NCI-H1694 (cell line): ENCODE measurements around the gene NAV2.

Experiments
- DNase-seq: peaks from one replicate; lab custom pipeline; 2025; lab: John Stamatoyannopoulos, UW

NAV2 gene

GRCh38 chr11:19774817-19775580 lies 62.4 kb downstream of the NAV2 start:
- no peak for DNase-seq

GRCh38 chr11:19775622-19776021 lies 63.0 kb downstream of the NAV2 start:
- DNase-seq: no peak

DNA sequence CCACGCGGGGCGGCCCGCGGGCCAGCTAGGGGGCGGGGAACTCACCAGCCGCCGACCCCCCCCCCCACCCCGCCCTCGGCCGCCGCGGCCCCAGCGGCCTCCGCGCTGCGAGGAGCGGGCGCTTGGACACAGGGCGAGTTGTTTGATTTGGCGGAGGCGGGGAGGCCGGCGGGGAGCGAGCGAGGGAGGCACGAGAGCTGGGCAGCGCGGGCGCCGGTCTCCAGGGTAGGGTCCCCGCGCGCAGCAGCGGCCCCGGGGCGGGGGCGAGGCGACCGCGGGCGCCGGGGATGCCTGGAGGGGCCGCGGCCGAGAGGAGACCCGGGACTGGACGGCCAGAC lies 64.4 kb downstream of the NAV2 start:
- DNase-seq: no peak

DNA sequence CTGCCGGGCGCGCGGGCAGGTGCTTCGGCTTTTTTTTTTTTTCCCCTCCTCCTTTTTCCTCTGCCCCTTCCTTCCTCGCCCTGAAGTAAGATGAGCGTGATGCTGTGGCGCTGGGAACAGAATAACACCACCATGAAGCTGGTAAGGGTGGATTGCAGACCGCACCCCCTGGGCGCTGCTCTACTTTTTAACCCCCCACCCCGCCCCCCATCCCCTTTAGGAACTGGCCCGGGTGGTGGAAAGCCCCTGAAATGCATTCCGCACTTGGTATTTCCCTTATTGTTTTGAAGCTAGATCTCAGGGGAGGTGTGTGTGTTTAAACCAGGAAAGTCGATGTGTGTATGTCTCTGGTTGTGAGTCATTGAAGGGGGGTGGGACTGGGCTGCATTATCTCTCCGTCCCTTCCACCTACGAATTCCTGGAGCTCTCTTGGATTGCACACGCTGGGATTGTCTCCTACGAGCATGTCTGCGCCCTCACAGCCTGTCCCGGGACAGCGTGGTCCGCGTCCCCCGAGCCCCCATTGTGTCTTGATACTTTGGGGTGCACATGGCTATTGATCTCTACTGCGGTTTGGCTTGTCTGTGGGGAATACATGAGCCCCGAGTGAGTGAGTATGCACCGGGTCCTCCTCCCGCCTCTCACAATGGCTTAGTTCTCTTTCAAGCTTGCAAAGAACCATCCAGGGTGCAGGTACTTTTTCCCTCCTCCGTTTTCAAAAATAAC lies 64.9 kb downstream of the NAV2 start:
- no peak for DNase-seq

DNA sequence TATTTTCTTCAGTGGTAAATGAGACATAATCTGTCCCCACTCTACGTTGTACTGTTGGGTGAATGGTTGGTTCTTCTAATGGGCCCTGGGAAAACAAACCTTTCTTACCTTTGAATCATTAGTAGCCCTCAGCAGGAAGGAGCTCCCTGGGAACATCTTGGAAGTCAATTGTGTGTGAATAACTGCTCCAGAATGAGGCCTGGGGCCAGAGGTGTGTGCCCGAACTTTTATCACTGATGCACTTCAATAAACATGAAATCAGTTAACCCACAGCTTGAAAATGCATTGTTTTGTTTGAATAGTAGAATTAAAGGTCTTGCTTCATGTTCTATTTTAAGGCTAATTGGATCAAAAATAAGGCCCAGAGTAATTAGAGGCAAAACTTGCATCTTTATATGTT lies 67.1 kb downstream of the NAV2 start:
- no peak for DNase-seq

DNA sequence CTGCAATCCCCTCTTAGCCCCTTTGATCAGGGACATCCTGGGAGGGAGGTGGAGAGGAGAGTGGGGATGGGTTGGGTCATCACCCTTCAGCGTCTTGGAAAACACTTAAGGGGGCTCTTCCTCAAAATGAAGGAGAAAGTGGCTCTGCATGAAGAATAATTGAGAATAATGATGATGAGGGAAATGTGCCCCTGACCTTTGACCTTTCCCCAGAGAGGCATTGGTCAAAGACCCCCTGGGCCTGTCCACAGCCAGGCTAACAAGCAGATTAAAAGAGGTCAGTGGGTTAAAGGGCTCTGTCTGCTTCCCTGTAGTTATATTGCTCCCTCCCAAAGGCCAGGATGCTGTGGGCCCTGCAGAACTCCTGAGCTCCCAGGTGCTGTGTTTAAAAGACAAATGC lies 68.7 kb downstream of the NAV2 start:
- DNase-seq: no peak

- no peak for DNase-seq
Observed at GRCh38 chr11:19785265-19785664, 72.6 kb downstream of the NAV2 start.

GRCh38 chr11:19786644-19787043 lies 74.0 kb downstream of the NAV2 start:
- DNase-seq: no peak

GRCh38 chr11:19788435-19788834 lies 75.8 kb downstream of the NAV2 start:
- no peak for DNase-seq

GRCh38 chr11:19789245-19789644 lies 76.6 kb downstream of the NAV2 start:
- no peak for DNase-seq

GRCh38 chr11:19789835-19790710 lies 77.4 kb downstream of the NAV2 start:
- DNase-seq: no peak

DNA sequence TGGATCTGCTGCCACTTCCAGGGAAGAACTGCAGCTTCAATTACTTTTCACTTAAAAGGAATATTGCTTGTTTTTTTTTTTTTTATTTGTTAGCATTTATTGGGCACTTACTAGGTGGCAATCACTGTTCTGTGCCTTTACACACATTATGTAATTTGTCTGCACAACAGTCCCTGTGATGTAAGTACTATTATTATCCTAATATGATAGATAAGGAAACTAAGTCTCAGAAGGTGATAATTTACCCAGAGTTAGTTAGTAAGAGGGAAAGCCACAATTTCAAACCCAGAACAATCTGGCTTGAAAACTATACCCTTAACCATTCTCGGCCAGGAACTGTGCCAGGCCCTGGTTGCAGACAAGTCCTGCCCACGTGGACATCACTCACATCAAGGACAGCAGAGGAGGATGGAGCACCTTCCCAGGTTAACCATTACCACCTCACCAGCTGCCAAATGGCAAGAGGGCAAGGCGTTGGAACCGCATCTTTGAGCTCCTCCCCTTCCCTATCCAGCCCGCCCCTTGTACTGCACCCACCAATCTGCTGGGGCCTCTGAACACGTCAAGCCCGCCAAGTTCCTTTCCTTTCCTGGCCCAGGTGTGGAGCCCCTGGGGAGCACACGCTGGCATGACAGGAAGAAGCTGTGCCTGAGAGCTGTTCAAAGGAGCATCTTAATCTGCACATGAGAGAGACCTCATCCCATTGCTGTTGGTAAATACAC lies 78.4 kb downstream of the NAV2 start:
- no peak for DNase-seq

DNA sequence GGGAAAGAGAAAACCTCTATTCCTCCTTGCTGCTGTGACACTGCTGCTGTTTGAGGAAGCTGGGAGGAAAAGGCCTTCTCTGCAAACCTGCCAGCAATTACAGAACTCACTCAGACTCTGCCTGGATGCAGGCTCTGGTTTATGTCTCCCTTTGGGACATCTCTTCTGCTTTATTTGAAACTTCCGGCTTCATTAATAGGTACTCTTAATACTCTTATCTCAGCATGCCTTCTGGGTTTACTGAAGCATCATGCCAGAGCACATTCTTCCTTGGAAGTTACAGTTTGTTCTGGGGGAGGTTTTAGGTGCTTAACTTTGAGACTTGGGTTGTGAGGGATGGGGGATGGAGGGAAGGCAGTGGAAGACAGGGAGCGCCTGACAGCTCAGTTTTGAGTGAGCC lies 79.9 kb downstream of the NAV2 start:
- no peak for DNase-seq

- no peak for DNase-seq
Observed at GRCh38 chr11:19793326-19793725, 80.7 kb downstream of the NAV2 start.

DNA sequence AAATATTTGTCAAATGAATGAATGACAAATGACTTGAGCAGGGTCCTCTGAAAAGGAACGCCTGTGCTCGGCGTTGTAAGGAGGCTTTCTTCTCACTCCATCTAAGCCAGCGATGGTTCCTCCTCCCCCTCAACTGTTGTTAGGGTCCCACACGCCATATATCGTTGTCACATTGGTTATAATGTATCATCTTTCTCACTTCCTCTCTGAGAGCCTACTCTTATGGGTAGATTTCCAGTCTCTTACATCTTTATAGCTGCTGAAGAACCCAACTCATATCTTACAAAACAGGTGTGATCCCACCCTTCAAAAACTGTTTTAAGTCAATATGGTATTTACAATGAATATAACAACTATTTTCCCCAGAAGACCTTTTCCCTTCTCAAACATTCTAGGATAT lies 81.5 kb downstream of the NAV2 start:
- DNase-seq: no peak

GRCh38 chr11:19795082-19795481 lies 82.4 kb downstream of the NAV2 start:
- no peak for DNase-seq

- DNase-seq: no peak
Observed at GRCh38 chr11:19800162-19800561, 87.5 kb downstream of the NAV2 start.

DNA sequence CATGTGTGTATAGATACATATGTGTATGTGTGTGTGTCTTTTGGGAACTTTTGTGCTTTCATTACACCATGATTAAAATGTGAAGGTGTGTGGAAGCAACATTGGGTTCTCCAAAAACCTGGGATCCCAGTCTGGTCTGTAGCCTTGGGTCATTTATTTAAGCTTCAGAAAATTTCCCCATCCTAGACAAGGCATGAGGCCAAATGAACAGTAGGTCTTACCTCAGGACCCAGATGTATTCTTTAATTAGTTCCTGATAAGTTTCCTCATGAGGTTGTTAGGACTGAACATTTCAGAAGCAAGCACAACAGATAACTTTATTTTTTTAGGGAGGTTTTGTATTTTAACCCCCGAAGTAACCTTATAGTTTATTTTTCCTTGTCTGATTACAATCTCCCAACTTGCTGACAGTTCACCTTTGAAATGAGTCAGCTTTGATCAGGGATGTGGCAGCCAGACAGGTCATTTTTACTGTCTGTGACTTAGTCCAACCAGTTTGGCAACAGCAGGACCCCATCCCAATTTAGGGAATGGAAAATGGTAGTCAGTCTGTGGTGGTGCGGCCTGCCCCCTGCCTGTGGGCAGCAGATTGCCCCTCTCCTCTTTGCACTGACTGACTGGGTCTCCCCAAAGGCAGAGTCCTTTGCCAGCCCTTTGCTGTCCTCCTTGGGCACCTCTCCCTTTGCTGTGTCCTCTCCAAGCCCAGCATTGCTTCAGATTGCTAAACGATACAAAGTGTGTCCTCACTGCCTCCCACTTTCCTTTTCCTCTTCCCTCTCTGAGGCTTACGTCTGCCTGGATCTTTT lies 88.3 kb downstream of the NAV2 start:
- no peak for DNase-seq

GRCh38 chr11:19802773-19803293 lies 90.2 kb downstream of the NAV2 start:
- DNase-seq: no peak

DNA sequence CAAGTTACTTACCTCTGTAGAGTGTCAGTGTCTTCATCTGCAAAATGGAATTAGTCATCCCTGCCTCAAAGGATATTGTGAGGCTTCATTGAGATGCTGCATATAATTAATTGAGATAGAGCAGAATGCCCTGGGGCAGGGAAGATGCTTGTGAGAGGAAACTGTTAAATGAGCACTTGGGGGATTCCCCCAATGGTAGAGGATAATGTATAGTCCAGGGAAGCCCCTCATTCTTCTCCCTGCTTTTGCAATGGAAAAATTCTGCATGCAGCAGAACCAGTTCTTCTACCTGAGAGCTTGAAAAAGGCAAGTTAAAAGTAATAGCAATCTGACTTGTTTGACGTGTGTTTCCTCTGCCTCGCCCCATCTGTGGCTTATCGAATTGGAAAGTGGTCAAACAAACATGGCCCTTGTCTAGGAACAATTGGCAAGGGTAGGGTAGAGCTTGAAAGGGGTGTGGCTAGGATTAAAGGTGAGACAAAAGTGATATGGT lies 90.9 kb downstream of the NAV2 start:
- no peak for DNase-seq

DNA sequence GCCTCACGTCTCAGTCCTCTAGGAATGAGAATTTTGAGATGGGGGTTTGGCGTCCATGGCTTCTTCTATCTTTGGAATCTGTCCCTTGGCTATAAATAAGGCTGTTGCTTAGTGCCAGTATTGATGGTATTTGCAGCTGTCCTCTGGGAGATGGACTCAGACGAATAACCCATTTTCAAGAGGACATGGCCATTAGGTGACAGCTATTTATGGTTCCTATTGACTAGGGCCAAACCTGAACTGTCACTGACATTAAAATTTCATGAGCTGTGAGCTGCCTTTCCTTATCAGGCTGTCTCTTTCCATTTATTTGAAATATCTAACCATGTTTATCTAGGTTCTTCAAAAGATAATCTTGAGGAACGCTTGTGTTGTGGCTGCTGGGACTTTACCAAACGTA lies 92.7 kb downstream of the NAV2 start:
- DNase-seq: no peak
